NT2/D1 (cell line): Measurements from ENCODE around the gene CEP112.

Source experiments
- YY1 ChIP-seq: IDR thresholded peaks from 2 replicates; pipeline ENCODE4 v1.6.1; 2011; ENCODE audit not compliant: insufficient read length, insufficient read depth
- ZNF274 ChIP-seq: IDR thresholded peaks from 2 replicates; pipeline ENCODE4 v1.6.1; 2011; ENCODE audit warnings: mild to moderate bottlenecking, low read depth, low read length

GRCh38 chr17:65978871-65979270 lies 213.1 kb downstream of the CEP112 start:
- TF ChIP-seq ZNF274 (no peak), YY1 (no peak)
